KMS-11 (cell line): ENCODE data around the gene DLST.
A peak's percentile ranks its signal among the peaks of the same experiment; 100 is the strongest.

Source experiments
- H2AFZ ChIP-seq: fragments of 200-600 bp; sonication (generic); 2 replicates; pipeline ENCODE4 v1.6.1; 2016; ENCODE audit warnings: antibody characterized with exemption, mixed run types, low read depth
- H3K27ac ChIP-seq: fragments of 200-600 bp; sonication (generic); 2 replicates; pipeline ENCODE4 v1.6.1; 2016; ENCODE audit warnings: mild to moderate bottlenecking, mixed run types
- H3K27me3 ChIP-seq: fragments of 200-600 bp; sonication (generic); 2 replicates; pipeline ENCODE4 v1.6.1; 2017; ENCODE audit warnings: mild to moderate bottlenecking, low read depth, mixed run types, moderate library complexity; ENCODE audit not compliant: insufficient read depth
- H3K36me3 ChIP-seq: fragments of 200-600 bp; sonication (generic); 2 replicates; pipeline ENCODE4 v1.6.1; 2017; ENCODE audit warnings: mild to moderate bottlenecking, mixed run types; ENCODE audit not compliant: insufficient read depth
- H3K4me1 ChIP-seq: fragments of 200-600 bp; sonication (generic); 2 replicates; pipeline ENCODE4 v1.6.1; 2016; ENCODE audit warnings: mild to moderate bottlenecking, low read depth, mixed run types; ENCODE audit not compliant: poor library complexity, severe bottlenecking
- H3K4me2 ChIP-seq: fragments of 200-600 bp; sonication (generic); 2 replicates; pipeline ENCODE4 v1.7.0; 2016; ENCODE audit warnings: mild to moderate bottlenecking, mixed run types
- H3K4me3 ChIP-seq: fragments of 200-600 bp; sonication (generic); IDR thresholded peaks from 2 replicates; pipeline ENCODE4 v1.6.1; 2017; ENCODE audit warnings: low read depth, low read length, mixed read lengths; ENCODE audit not compliant: insufficient read depth
- H3K79me2 ChIP-seq: fragments of 200-600 bp; sonication (generic); 2 replicates; pipeline ENCODE4 v1.6.1; 2016; ENCODE audit warnings: low read depth, mixed run types; ENCODE audit not compliant: insufficient read depth
- H3K9ac ChIP-seq: fragments of 200-600 bp; sonication (generic); 2 replicates; pipeline ENCODE4 v1.6.1; 2016; ENCODE audit warnings: mild to moderate bottlenecking, mixed run types
- H4K20me1 ChIP-seq: fragments of 200-600 bp; sonication (generic); 2 replicates; pipeline ENCODE4 v1.6.1; 2016; ENCODE audit warnings: mild to moderate bottlenecking, mixed run types; ENCODE audit not compliant: insufficient read depth
- CTCF ChIP-seq: fragments of 200-600 bp; sonication (generic); conservative IDR thresholded peaks from 2 replicates; pipeline ENCODE4 v1.6.1; 2017; ENCODE audit warnings: low read depth, mild to moderate bottlenecking, antibody characterized with exemption, low read length, moderate library complexity, mixed read lengths

The DLST gene

GRCh38 chr14:74836251-74836960, 45.3 kb upstream of the DLST start:
- Histone ChIP-seq H2AFZ (no peak overlapping the region), H3K36me3 (no peaks in the 10 kb centered on the region), H3K4me1 (peaks cover 21% of the 10 kb centered on the region), H3K27me3 (no peaks in the 10 kb centered on the region), H3K9ac (no peak overlapping the region), H3K79me2 (no peaks in the 10 kb centered on the region), H3K4me3 (no peak overlapping the region), H4K20me1 (no peaks in the 10 kb centered on the region), H3K4me2 (no peak overlapping the region), H3K27ac (no peak overlapping the region)
- TF ChIP-seq CTCF: no peak

GRCh38 chr14:74838166-74838565, 43.5 kb upstream of the DLST start:
- H3K27me3 ChIP-seq: no peaks in the 10 kb centered on the region
- no peak overlapping the region for H2AFZ ChIP-seq
- no peak overlapping the region for H3K4me3 ChIP-seq
- no peak overlapping the region for H3K27ac ChIP-seq
- no peaks in the 10 kb centered on the region for H3K36me3 ChIP-seq
- H3K4me1 ChIP-seq: peaks cover 21% of the 10 kb centered on the region
- no peak for TF ChIP-seq CTCF
- H4K20me1 ChIP-seq: no peaks in the 10 kb centered on the region
- H3K9ac ChIP-seq: no peak overlapping the region
- no peaks in the 10 kb centered on the region for H3K79me2 ChIP-seq
- peak overlapping the region; percentile 68 for H3K4me2 ChIP-seq

GRCh38 chr14:74840603-74841030, 41.1 kb upstream of the DLST start:
- Histone ChIP-seq H4K20me1 (no peaks in the 10 kb centered on the region), H3K36me3 (no peaks in the 10 kb centered on the region), H2AFZ (no peak overlapping the region), H3K27me3 (no peaks in the 10 kb centered on the region), H3K4me1 (peaks cover 21% of the 10 kb centered on the region), H3K79me2 (no peaks in the 10 kb centered on the region), H3K4me3 (no peak overlapping the region), H3K9ac (no peak overlapping the region), H3K27ac (no peak overlapping the region), H3K4me2 (no peak overlapping the region)
- TF ChIP-seq CTCF: no peak

GRCh38 chr14:74841230-74842207, 40.2 kb upstream of the DLST start:
- H3K4me2 ChIP-seq: no peak overlapping the region
- H4K20me1 ChIP-seq: no peaks in the 10 kb centered on the region
- H2AFZ ChIP-seq: no peak overlapping the region
- no peaks in the 10 kb centered on the region for H3K27me3 ChIP-seq
- H3K4me1 ChIP-seq: peaks cover 17% of the 10 kb centered on the region
- H3K9ac ChIP-seq: no peak overlapping the region
- H3K4me3 ChIP-seq: no peak overlapping the region
- no peaks in the 10 kb centered on the region for H3K79me2 ChIP-seq
- no peak for TF ChIP-seq CTCF
- no peak overlapping the region for H3K27ac ChIP-seq
- H3K36me3 ChIP-seq: no peaks in the 10 kb centered on the region
